22Rv1 (cell line): ENCODE data around the gene CAMK2G.

Experiments used
- CTCF ChIP-seq: fragments of 450-650 bp; IDR thresholded peaks from 2 replicates; pipeline ENCODE4 v1.5.1; 2017; ENCODE audit warnings: mild to moderate bottlenecking
- ZFX ChIP-seq: fragments of 450-650 bp; IDR thresholded peaks from 2 replicates; pipeline ENCODE4 v1.6.1; 2017; ENCODE audit warnings: antibody characterized with exemption, borderline replicate concordance

- TF ChIP-seq CTCF, result no peak
- TF ChIP-seq ZFX, result no peak
Observed at GRCh38 chr10:73872190-73872710, 2.1 kb downstream of the CAMK2G start.
